GM19193 (cell line): ENCODE results near the gene SH3RF1.

Source experiments
- POLR2A ChIP-seq: IDR thresholded peaks from 4 replicates; pipeline ENCODE4 v1.6.1; 2011; ENCODE audit not compliant: insufficient read depth, insufficient read length; ENCODE audit errors: extremely low read depth

SH3RF1 gene

DNA sequence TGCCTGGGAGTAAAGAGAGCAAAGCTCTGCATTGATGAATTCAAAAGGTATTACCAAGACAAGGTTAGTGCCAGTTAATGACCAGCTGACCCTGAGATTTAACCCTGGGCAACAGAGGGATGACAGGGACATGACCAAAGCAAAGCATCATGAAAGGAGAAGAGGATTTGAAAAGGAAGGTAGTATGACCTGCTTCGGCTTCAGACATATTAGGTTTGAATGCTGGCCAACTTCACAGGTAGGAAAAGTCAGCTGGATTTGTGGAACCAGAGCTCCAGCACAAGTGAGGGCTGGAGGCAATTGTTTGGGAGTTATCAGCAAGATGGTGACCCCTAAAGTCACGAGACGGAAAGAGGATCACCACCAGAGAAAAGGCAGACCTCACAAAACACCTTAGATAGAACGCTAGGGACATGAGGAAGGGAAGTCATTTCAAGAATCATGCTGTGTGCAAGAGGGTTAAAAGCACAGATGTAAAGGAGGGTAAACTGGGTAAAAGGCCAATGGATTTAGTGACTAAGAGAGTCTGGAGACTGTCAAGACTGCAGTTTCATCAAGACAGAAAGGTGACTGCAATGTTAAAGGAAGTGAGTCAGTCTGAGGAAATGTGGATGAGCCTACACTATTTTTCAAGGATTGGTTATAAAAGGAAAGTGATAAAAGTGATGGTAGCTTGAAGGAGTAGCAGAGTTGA is 45.6 kb downstream of the SH3RF1 start:
- TF ChIP-seq POLR2A: no peak

DNA sequence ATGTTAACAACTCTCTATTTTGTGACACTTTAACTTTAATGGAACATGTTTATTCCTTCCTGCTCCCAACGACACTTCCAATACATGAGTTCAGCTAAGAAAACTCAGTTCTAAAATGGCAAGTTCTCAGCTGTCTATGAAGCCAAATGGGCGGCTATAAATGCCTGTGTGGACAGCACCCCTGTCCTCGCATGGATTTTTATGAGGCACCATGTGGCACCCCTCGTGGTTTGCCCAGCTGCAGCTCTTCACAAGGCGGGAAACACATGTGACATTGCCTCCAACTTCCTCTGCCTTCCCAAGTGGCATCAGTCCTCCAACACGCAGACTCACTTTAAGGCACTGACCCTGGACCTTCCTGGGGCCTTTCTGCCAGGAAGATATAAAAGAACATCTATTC is 48.0 kb downstream of the SH3RF1 start:
- TF ChIP-seq POLR2A: no peak

DNA sequence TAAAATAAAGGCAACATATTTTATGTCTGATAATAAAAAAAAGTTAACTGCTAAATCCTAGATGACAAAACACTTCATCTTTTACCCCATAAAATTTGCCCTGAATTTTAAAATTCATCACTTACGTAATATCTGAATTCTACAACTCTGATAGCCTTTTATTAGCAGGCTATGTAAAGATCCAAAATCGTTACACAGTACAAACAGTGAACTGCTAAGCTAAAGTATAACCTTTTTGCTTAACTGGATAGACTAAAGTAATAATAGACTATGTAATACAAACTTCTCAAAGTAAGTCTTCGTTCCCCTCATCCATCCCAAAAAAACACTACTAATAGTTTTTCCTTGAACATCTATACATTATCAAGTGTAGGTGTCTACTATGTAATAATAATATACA is 49.1 kb downstream of the SH3RF1 start:
- no peak for TF ChIP-seq POLR2A

DNA sequence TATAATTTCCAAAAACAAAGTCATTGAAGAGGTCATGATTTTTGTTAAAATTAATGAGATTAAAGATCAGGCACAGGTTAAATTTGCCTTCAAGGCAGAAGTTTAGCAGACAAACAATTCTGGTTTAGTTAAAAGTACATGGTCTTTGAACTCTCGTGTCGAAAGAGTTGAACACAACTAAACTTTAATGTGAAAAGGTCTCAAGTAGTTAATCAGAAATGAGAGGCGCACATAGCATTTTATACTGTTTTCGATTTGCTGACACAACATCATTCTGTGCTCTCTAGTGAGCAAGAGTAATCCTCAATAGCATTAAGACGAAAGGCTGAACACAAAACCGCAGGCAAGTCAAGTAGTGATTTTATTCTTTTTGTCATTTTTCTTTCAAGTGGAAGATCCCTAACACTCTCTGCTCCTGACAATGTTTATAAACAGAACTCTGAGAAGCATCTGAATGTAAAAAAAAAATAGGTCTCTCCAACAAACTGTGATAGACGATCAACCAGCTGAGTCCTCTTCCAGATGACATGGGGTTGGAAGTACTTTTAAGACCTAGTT is 49.8 kb downstream of the SH3RF1 start:
- no peak for TF ChIP-seq POLR2A

GRCh38 chr4:169220447-169220846 is 50.3 kb downstream of the SH3RF1 start:
- TF ChIP-seq POLR2A: no peak

DNA sequence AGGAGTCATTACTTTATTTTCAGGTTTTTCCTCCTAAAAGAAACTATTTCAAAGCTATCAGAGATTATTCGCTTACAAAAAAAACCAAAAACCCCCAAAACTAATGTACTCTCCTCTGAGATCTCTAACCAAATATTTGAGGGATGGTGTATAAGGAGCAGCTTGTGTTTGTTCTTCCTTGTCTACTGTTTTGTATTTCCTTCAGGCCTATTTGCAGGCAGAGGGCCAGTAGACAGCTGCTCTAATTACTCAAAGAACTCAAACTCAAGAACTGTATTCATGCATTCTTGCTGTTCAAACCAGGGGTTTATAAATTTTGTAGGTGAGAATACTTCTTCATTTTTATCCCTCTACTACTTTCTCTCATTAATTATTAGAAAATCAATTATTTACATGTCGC is 51.3 kb downstream of the SH3RF1 start:
- no peak for TF ChIP-seq POLR2A

DNA sequence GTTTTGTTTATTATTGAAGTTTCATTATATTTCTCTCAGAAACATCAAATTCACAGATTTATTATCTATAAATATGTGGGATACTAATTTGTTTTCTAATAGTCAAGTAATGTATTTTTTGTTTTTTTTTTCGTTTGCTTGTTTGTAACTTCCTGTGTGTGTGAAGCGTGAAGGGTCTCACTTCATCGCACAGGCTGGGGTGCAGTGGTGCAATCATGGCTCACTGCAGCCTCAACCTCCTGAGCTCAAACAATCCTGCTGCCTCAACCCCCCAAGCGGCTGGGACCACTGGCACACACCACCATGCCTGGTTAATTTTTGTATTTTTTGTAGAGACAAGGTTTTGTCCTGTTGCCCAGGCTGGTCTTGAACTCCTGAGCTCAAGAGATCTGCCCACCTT is 55.1 kb downstream of the SH3RF1 start:
- TF ChIP-seq POLR2A: no peak

- no peak for TF ChIP-seq POLR2A
Observed at GRCh38 chr4:169212981-169213380, 57.8 kb downstream of the SH3RF1 start.

DNA sequence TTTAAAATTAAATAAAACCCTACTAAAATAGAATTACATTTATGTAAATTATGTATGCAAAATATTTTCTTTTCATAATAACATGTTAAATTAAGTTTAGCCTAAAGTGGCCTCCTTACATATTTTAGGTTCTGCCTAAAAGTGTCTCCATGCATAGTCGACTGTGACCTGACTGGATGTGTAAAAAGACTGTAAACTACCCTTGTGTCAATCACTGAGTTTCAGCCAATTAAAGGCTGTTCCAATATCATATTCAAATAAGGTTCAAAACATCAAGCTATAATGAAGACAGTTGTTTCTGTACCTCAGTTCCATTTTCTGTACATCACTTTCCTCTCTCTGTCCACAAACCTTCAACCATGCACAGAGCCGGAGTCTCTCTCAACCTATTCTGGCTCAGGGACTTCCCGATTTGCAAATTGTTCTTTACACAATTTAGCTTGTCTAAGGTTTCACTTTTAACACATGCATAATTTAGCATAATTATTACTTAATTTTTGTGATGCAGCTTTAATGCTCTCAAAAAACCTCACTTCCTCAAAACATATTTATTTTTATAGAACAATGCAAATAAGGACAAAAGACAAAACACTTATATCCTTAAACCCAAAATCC is 60.1 kb downstream of the SH3RF1 start:
- TF ChIP-seq POLR2A: no peak

GRCh38 chr4:169209388-169209883 is 61.3 kb downstream of the SH3RF1 start:
- TF ChIP-seq POLR2A: no peak

- TF ChIP-seq POLR2A: no peak
Observed at GRCh38 chr4:169208516-169208915, 62.2 kb downstream of the SH3RF1 start.

DNA sequence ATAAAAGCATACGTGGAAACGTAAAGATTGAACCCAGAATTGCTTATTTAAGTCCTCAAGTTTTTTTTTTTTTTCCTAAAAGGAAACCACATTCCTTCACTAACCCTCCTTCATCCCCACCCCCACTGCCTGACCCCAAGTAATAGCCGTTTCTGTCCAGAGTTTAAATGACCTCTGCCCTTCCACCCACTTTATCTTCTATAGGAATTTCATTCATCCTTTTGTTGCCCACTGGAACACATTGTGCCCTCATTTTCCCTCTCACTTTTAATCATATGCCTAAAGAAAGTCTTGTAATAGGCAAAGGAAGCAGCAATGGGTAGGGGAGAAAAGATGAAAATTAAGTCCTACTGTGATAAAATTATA is 62.7 kb downstream of the SH3RF1 start:
- no peak for TF ChIP-seq POLR2A

- no peak for TF ChIP-seq POLR2A
Observed at GRCh38 chr4:169207436-169208089, 63.2 kb downstream of the SH3RF1 start.

GRCh38 chr4:169205744-169206080 is 65.0 kb downstream of the SH3RF1 start:
- TF ChIP-seq POLR2A: no peak

DNA sequence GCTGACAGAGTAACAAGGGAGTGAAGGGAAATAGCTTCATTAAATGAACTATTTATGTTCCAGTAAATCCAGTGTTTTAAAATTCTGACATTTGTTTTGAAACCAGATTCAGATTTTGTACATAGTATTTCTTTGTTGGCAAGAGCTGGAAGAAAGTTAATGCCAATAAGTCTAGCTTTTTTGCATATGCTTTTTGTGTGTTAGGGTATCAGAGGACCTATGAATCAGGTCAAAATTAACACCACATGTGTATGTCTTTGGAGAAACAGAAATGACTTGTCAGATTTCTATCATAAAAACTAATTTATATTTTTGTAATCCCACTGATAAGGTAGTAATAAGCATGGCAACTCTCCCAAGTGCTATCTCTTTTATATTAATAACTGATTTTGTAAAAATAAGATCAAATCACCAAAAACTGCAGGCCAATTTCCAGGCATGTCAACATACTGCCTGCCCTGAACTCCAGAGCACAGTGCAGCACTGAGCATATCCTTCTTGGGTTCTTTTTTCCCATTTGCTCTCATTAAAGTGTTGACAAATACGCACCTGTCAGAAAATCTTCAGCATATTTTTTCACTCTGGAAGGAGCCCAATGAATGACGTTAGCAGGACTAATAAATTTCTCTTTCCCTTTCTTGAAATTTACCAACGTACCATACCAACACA is 65.5 kb downstream of the SH3RF1 start:
- TF ChIP-seq POLR2A: no peak

GRCh38 chr4:169203891-169204290 is 66.9 kb downstream of the SH3RF1 start:
- no peak for TF ChIP-seq POLR2A

DNA sequence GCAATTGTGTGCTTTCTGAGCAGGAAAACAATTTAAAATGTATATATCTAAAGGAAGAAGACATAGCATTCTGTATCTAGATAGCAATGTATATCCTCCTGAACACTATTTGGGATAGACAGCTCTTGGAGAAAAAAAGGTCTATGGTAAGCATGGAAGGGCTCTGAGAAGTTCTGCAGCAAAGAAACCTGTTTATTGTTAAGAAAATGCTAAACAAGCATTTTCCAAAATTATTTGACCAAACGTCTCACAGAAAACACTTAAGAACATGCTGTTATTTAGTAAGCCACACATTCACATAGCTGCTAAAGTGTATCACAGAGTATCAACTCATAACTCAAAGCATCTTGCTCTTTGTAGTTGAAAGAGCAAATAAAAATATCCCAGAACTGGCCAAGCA is 67.9 kb downstream of the SH3RF1 start:
- TF ChIP-seq POLR2A: no peak
